ENCODE results near the gene NFAT5. TPM values are rescaled to one million over a fixed set of nuclear protein-coding genes. Genes with fewer than 3 reads are reported as not detected.

NFAT5 gene
- total RNA-seq, 1 donor from 2014 or later = 48.9 TPM

GRCh38 chr16:69613378-69614154 lies 47.8 kb downstream of the NFAT5 start:
- Histone ChIP-seq H3K4me1 (peaks cover 0 to 30% of the 10 kb centered on the region in 2 donors), H3K4me3 (no peak overlapping the region), H3K36me3 (peaks cover 0 to under 1% of the 10 kb centered on the region in 2 donors), H3K9me3 (no peaks in the 10 kb centered on the region), H3K27me3 (no peaks in the 10 kb centered on the region), H3K27ac (peak overlapping the region; percentile 20 to 36)
- DNase-seq (ENCODE audit: low spot score in 2 of 2) = no peak
- TF ChIP-seq CTCF (IDR thresholded peaks at IDR 0.05) = no peak
- intact Hi-C loops (cut with DNase I) = no loop called here

- Histone ChIP-seq H3K4me1 (peaks cover 0 to 43% of the 10 kb centered on the region in 2 donors), H3K4me3 (no peak overlapping the region), H3K27ac (no peak overlapping the region), H3K9me3 (no peaks in the 10 kb centered on the region), H3K36me3 (no peaks in the 10 kb centered on the region), H3K27me3 (no peaks in the 10 kb centered on the region)
- no peak for DNase-seq (ENCODE audit: low spot score in 2 of 2)
- intact Hi-C loops (cut with DNase I) = loop anchor here (5.0 kb wide), 1 partner anchor 48 kb away; the partner anchor contains the start of gene NFAT5
- TF ChIP-seq CTCF (IDR thresholded peaks at IDR 0.05) = no peak
These were observed 49.8 kb downstream of the NFAT5 start for GRCh38 chr16:69615528-69615927.

- DNase-seq (ENCODE audit: low spot score in 2 of 2) = no peak
- H3K4me1 ChIP-seq = peaks cover 0 to 42% of the 10 kb centered on the region in 2 donors
- intact Hi-C loops (cut with DNase I) = loop anchor here (5.0 kb wide), 1 partner anchor 49 kb away; the partner anchor contains the start of gene NFAT5
- no peaks in the 10 kb centered on the region for H3K36me3 ChIP-seq
- H3K4me3 ChIP-seq = no peak overlapping the region
- no peak for TF ChIP-seq CTCF (IDR thresholded peaks at IDR 0.05)
- no peaks in the 10 kb centered on the region for H3K9me3 ChIP-seq
- no peak overlapping the region for H3K27ac ChIP-seq
- H3K27me3 ChIP-seq = no peaks in the 10 kb centered on the region
These were observed 50.3 kb downstream of the NFAT5 start for GRCh38 chr16:69616082-69616481.

GRCh38 chr16:69618307-69618706 lies 52.5 kb downstream of the NFAT5 start:
- H3K4me1 ChIP-seq = peaks cover 0 to 36% of the 10 kb centered on the region in 2 donors

GRCh38 chr16:69618721-69619120 lies 53.0 kb downstream of the NFAT5 start:
- intact Hi-C loops (cut with DNase I) = loop anchor here (5.0 kb wide), 1 partner anchor 51 kb away; the partner anchor contains the start of gene NFAT5

More at GRCh38 chr16:69618307-69618706, 52.5 kb downstream of the NFAT5 start:
- no peaks in the 10 kb centered on the region for H3K9me3 ChIP-seq
- no peak for DNase-seq (ENCODE audit: low spot score in 2 of 2)
- H3K36me3 ChIP-seq = no peaks in the 10 kb centered on the region
- no peak for TF ChIP-seq CTCF (IDR thresholded peaks at IDR 0.05)
- peak overlapping the region; percentile 52 to 64 for H3K27ac ChIP-seq
- intact Hi-C loops (cut with DNase I) = loop anchor here (5.0 kb wide), 1 partner anchor 51 kb away; the partner anchor contains the start of gene NFAT5
- peak overlapping the region in 1 of 2 donors; percentile 8 for H3K4me3 ChIP-seq
- H3K27me3 ChIP-seq = no peaks in the 10 kb centered on the region

More at GRCh38 chr16:69618721-69619120, 53.0 kb downstream of the NFAT5 start:
- Histone ChIP-seq H3K27ac (peak overlapping the region; percentile 52 to 64), H3K4me1 (peaks cover 0 to 33% of the 10 kb centered on the region in 2 donors), H3K9me3 (no peaks in the 10 kb centered on the region), H3K4me3 (peak overlapping the region in 1 of 2 donors; percentile 8), H3K36me3 (no peaks in the 10 kb centered on the region), H3K27me3 (no peaks in the 10 kb centered on the region)
- TF ChIP-seq CTCF (IDR thresholded peaks at IDR 0.05) = no peak
- no peak for DNase-seq (ENCODE audit: low spot score in 2 of 2)
